GM19099 (cell line): Measurements from ENCODE around the gene NME8.

Experiments
- POLR2A ChIP-seq: IDR thresholded peaks from 3 replicates; pipeline ENCODE4 v1.6.1; 2011; ENCODE audit warnings: low read depth; ENCODE audit not compliant: insufficient read length; ENCODE audit errors: extremely low read depth

NME8 gene

GRCh38 chr7:37853468-37853867 is 5.1 kb downstream of the NME8 start:
- TF ChIP-seq POLR2A: no peak

DNA sequence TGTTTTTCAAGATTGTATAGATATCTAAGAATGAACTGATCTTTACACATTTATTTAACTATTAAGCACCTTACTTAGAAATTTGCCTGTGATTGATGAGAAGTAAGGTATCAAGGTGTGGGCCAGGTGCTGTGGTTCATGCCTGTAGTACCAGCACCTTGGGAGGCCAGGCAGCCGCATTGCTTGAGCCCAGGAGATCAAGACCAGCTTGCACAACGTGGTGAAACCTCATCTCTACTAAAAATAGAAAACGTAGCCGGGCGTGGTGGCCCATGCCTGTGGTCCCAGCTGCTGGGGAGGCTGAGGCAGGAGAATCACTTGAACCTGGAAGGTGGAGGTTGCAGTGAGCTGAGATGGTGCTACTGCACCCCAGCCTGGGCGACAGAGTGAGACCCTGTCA is 33.7 kb downstream of the NME8 start:
- no peak for TF ChIP-seq POLR2A

DNA sequence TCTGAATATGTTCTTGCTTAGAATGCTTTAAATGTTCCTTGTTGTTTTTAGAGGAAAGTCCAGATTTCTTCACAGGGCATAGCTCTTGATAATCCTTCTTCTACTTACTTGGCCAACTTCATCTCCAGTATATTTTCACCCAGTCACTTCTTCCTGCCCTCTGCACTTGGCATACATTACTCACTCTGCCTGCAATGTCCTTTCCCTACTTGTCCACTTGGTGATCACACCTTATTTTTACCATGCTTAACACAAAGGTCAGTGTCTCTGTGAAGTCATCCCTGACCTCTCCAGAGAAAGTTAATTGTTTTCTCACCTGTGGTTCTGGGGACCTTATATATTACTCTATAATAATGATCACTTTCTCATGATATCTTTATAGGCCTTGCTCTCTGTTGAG is 45.0 kb downstream of the NME8 start:
- no peak for TF ChIP-seq POLR2A

DNA sequence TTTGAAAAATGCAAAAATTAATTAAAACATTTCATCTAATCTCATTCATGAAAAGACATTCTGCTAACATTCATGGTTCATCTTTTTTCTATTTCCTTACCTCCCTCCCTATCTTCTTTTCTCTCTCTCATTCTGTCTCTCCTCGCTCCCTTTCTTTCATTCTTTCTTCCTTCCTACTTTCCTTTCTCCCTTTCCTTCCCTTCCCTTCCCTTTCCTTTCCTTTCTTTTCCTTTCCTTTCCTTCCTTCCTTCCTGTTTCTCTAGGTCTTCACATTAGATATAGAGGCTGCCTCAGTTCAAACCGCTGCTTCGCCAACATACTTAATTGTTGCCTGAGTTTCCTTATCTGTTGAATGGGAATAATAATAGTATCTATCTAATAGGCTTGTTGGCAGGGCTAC is 46.3 kb downstream of the NME8 start:
- no peak for TF ChIP-seq POLR2A

- TF ChIP-seq POLR2A: no peak
These were observed 51.4 kb downstream of the NME8 start for GRCh38 chr7:37899712-37900247.

DNA sequence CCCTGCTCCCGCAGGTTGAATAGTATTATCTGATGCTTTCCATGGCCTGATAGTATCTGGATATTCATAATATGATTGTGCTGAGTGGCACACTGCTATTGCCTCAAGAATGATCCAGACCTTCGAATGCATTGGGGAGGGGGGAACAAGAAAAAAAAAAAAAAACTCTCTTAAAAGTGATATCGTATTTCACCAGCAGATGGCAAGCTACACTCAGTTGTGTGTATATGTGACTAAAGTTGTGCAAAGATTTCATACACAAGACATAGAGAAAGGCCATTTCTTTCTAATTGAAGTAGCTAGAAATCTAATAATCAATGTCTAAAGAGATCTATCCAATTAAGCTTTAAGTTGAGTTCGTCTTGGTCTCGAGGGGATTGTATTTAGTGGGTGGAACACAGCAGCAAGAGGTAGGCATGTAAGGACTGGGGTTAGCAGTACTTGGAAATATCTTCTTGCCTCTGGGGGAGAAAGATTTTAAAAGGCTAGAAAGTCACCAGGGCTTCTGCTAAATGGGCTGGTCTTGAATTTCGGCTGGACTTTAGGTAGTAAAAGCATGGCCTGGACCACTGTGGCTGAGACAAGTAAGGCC is 52.9 kb downstream of the NME8 start:
- no peak for TF ChIP-seq POLR2A

DNA sequence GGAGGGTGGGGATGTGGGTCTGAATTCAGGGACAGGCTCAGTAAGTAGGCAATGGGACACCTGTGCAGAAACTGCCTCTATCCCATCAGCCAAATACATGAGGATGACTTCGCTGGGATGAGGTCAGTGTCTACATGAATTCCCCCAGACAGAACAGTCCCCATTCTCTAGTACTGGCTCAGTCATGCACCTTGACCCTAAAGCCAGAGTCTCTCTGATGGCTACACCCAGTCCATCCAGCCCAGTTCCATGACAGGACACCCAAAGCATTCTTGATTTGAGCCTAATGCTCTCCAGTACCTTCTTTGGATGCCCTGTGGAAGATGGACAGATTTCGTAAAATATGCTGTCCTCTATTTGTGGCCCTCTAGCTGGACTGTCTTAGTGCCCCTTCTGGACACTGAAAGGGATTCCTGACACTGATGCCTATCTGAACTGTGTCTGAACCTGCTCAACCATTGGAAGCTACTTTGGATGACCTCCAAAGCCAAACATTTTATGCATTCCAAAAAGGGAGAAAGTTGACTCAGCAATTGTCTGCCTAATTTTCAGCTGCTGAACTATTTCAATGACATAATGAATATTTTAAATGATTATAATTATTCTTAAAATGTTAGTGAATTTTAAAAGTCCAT is 53.6 kb downstream of the NME8 start:
- TF ChIP-seq POLR2A: no peak

- TF ChIP-seq POLR2A: no peak
These were observed 59.9 kb downstream of the NME8 start for GRCh38 chr7:37908221-37908788.

- TF ChIP-seq POLR2A: no peak
These were observed 64.4 kb downstream of the NME8 start for GRCh38 chr7:37912756-37913155.

- TF ChIP-seq POLR2A: no peak
These were observed 67.0 kb downstream of the NME8 start for GRCh38 chr7:37915438-37915837.

- TF ChIP-seq POLR2A: no peak
These were observed 67.7 kb downstream of the NME8 start for GRCh38 chr7:37916017-37916672.

DNA sequence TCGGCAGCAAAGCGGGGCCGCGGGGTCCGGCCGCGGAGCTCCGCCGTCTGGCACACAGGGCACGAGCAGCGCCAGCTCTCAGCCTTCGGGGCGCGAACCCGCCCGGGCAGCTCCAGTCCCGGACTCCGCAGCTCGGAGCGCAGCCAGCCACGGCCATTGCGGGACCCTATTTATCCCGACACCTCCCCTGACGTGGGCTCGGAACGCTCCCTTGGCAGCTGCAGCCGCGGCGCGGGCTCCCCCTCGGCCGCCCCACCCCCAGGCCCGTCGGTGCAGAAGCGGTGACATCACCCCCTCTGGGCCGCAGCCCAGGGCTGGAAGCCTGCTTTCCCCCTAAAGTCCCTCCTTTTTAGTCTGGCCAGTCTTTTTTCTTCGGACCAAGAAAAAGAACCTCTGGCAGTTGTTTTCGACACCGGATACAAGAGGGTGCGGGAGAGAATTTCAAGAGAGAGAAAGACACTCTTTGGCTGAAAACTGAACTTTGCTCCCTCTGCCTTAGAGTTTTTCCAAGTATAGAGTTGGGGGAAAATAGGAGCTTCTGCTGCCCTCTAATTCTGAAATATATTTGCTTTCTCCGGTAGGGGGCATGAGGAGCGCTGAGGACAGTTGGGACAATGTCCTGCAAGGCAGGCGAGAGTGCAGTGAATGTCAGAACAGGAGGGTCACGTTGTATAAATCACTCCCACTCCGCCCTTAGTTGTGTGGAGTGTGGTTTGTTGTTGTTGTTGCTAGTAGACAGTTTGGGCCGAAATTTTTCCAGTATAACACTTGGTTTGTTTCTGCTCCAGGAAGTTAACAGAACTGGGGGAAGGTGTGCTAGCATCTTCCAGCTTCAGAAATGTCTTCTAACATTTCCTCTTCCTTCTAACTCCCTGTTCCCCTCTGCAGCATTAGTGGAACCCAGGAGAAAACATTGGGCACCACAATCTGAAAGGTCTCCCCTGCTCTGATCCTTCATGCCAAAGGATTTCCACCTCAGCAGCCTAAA is 68.6 kb downstream of the NME8 start, which contains the start of gene SFRP4:
Gene SFRP4, minus strand, starts transcription at position 145 of the 988 bp plus-strand sequence. CDS start 280 bp downstream, outside the sequence.
- TF ChIP-seq POLR2A: no peak

GRCh38 chr7:37918526-37918925 is 70.1 kb downstream of the NME8 start:
- TF ChIP-seq POLR2A: no peak

DNA sequence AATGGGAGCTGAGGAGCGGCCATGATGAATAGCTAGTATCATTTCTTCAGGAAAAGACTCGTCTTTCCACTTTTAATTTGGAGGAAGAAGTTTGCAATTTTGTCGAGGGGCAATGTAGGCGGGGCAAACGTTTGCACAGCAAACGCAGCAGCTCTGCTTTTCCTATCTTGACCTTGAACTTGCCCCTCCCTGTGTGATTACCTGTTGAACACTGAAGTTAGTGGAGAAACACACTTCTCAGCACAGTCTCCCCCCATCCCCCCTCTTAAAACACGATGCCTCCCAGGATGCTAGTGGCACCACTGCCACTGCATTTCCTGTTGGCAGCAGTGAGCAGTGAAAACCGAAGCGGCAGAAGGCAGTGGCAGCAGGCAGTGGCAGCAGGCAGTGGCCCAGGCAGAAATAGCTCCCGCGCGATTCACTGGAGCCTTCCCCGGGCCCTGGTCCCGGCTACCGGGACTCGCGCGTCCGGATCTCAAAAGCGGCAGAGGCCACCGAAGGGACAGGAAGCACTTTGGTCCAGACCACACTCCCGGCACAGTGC is 72.0 kb downstream of the NME8 start, which contains the start of gene EPDR1:
Gene EPDR1, plus strand, starts transcription at position 336 of the 544 bp plus-strand sequence. CDS start 300 bp downstream, outside the sequence.
- TF ChIP-seq POLR2A: peak; percentile 52
